GM20431 (cell line): Measurements from ENCODE around the gene A1CF.

ENCODE experiments used
- in situ Hi-C: fragments of 300-500 bp; cut with MseI, MboI; formaldehyde crosslinking; loops from one replicate; pipeline ENCODE4 v1.15.0; 2020; ENCODE audit warnings: low sequenced_read_pairs; ENCODE audit not compliant: unreplicated experiment

Gene A1CF

DNA sequence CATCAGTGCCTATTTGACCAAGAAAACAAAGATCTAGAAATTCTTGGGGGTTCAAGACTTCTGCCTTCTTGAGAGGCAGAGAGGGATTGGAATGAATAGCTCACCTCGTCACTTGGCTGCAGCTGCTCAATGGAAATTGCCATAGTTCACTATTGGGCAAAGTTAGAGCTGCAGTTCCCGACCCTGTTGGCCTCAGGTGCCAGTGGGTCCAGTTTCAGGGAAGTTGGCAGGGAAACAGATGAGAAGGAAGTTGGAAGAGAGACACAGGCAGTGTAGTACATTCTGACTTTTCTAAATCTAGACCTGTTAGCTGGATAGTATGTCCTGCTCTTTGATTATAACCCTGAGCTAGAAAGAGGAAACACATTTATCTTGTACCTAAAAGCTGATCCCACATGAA lies 19.1 kb downstream of the A1CF start:
- in situ Hi-C loops, result no loop called here

DNA sequence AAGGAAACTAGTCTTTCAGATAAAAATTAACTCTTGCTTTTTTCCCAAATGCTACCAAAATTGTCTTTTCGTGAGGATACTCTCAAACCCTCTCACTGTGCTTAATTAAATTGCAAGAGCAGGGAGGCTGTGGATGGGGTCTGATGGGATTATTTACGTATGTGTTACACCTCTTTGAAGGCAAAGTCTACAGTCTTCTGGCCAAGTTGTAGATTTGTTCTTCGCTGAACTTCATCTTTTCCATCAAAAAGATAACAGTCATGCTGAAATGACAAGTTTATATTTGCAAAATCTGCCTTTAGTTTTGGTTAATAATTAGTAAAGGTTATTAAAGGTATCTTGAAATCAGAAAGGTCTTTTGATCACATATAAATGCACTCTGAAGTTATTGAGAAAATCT lies 22.7 kb downstream of the A1CF start:
- in situ Hi-C loops, result no loop called here

DNA sequence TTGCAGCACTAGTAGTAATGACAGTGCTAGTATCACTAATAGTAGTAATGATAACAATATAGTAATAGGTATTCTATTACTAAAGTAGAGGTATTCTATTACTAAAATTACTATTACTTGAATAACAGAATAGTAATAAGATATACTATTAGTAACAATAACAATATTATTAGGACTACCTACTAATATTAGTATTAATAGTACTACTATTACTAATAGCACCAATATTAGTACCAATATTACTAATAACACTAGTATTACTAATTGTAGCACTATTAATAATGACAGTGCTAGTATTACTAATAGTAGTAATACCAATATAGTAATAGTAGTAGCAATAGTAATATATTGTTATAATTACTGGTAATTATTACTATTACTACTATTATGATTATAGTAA lies 24.1 kb downstream of the A1CF start:
- in situ Hi-C loops, result no loop called here

DNA sequence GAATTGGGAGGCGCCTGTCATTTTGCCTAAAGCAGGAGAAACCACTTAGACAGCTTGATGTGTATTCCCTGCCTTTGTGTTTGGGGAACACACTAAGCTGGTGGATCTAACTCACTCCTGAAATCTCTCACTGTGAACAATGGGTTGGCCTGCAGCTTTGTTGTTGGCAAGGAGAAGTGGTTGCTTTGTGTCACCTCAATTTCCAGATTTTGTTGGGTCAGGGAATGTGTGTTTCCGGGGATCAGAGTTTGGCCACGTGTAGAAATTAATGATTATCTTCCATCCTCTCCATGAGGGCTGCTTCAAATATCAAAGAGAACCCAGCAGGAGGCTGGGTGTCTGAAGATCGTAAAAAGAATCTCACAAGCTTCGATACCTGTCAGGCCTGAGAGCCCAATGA lies 27.8 kb downstream of the A1CF start:
- in situ Hi-C loops, result no loop called here

DNA sequence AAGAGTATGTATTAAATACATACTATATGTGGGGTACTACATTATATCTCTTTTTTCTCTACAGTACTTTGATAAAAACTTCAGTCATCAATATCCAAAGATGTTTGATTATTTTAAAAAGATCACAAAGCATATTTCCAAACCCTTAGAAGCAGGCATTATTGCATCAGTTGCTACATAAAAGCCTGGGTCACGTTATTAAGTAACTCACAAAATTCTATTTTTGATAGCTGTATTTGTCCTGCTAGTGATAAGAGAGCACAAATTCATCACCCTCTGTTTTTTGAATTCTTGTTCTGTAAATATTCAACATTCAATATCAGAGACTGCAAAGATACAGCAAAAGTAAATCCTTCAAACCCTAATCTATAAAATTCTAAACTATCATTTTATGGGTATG lies 30.0 kb downstream of the A1CF start:
- in situ Hi-C loops, result no loop called here

DNA sequence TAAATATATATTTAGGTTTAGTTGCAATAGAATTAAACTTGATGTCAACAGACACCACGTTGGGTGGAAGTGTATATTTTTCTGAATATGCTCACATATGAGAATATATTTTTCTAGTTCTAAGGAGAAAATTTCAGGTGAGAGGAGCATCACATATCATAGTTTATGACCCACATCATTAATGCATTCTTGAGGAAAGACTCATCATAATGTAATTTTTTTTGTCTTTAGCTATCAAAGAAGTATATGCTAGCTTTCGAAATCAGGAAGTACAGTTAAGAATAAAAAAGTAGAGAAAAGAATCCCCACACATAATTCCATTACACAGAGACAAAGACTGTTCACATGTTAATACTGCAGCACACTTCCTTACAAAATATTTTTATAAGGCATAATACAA lies 30.4 kb downstream of the A1CF start:
- in situ Hi-C loops, result no loop called here

DNA sequence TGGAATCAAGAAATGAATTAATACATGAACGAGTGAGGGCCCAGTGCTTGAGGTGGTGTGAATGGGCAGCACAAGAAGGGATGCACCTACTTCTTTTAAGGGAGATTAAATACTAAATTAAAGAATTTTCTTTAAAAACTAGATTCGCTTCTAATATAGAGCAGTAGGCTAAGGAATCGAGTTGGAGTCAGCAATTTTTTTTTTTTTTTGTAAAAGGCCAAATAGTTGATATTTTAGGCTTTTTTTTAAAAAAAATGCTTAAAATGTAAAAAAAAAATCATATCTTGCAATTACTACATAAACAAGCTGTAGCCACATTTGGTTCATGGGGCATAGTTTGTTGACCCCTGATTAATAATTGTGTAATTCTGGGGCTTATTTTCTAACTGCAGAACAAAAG lies 31.9 kb downstream of the A1CF start:
- in situ Hi-C loops, result no loop called here

DNA sequence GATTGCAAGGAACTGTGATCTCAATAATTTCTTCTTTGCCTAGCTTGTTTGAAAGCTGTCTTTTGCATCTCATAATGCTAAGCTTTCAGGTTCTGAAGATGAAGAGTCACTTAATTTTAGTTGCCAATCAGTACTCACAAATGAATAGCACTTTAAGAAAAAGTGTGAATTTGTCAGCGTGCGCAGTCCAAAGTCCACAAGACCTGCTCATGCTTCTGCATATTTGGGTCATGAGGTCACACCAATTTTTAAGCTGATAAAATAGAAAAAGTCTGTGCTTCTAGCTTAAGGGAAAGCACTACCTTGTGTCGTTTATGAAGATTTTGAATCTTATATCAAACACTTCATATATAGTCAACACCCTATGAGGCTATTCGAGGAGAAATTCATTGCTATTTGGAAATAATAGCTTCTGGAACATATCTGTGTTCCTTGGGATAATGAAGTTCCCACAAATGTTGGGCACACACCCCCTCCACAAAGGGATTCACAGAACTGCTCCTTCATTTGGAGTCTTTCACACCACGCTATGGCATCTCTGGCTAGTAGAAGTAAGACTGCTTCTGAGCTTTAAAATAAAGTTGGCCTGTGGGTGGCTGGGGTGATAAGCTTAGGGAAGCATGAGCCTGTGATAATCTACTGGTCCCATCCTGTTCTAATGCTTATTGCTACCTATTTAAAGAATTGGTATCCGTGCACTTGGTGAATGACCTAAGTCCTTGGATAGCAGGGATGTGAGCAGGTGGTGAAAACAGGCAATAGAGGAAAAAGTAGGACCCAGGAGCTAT lies 33.3 kb downstream of the A1CF start:
- in situ Hi-C loops, result no loop called here

DNA sequence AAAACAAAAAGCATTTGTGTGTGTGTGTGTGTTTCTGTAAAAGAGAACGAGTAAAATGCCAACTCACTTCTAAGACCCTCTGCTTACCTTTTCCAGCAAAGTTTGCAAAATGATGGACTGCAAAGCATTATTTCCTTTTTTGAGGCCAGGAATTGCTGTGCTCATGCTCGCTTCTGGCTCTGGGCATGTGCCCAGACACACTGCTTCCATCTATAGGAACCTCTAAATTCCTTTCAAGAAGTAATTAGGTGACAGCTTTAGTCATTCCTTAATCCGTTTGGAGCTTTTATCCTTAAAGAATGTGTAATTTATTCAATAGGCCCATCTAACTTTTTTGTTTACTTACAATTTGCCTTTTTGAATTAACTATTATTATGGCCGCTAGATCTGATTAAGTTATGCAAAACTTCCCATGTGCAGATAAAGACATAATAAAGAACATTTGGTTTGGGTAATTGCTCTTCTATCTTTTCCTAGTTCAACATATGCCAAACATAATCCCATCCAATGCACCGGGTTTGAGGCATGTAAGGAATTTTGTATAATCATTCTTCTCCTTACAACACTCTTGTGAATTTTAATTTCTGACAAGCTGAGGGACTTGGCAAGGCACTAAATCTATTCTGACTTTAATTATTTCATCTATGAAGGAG lies 34.7 kb downstream of the A1CF start:
- in situ Hi-C loops, result no loop called here

DNA sequence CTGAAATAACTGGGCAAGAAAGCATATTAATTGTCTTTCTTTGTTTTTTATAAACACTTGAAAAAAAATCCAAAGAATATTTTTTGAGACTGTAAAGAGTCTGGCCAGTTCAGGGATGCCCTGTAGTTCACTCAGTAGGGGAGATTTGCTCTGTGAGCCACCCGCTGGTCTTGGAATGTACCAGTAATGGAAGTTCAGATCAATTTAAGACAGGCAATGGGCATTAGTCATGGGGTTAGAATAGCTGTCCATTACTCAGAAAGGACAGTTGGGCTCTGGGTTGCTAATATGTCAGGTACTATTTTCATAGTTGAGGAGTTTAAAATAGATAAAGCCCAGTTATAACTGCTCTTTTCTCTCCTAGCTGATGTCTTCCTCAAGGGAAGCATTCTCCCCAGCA lies 38.7 kb downstream of the A1CF start:
- in situ Hi-C loops, result no loop called here

DNA sequence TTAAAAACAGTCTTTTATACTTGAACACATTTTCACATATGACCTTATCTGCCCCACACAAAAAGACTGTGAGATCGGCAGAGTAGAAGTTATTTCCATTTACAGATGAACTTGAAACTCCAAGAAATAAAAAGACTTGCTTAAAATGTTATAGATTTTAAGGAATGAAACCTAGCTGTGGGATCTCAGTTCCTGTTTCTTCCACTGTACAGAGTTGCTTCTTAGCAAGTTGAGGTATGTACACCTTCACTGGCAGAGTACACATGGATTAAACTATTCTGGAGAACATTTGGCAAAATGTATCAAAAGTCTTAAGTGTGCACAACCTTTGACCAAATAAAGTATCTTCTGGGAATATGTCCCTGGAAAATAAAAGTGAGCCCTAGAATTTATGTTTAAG lies 48.3 kb downstream of the A1CF start:
- in situ Hi-C loops, result no loop called here

DNA sequence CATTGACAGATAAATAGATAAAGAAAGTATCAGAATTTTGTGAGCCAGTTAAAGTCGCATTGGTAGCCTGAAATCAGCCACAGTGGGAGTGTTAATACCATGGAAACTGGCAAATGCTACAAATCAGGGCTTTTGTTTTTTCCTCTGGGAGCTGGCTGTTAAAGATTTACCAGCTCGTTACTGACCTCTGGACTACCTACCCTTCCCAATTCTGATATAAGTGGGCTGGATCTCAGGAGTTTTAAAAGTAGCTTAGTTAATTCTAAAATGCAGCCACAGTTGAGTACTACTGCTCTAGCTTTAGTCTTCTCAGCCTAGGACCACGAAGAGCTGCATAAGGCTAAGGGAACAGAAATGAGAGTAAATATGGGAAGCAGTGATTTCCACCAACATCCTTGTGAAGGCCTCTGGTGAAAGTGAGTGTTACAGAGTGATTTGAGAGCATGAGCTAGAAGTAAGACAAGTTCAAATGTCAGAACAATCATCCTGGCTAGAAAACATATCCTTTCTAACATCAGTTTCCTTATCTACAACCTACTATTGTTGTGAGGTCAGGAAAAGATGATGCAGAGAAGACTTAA lies 53.2 kb downstream of the A1CF start:
- in situ Hi-C loops, result no loop called here

DNA sequence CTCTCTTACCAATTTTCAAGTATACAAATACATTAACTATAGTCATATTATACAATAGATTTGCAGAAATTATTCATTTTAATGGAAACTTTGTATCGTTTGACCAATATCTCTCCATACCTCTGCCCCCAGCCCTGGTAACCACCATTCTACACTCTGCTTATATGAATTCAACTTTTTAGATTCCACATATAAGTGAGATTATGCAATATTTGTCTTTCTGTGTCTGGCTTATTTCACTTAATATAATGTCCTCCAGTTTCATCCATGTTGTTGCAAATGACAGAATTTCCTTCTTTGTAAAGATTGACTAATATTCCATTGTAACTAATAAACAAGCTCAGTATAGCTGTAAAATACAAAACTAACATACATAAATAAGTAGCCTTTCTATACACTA lies 55.4 kb downstream of the A1CF start:
- in situ Hi-C loops, result no loop called here

DNA sequence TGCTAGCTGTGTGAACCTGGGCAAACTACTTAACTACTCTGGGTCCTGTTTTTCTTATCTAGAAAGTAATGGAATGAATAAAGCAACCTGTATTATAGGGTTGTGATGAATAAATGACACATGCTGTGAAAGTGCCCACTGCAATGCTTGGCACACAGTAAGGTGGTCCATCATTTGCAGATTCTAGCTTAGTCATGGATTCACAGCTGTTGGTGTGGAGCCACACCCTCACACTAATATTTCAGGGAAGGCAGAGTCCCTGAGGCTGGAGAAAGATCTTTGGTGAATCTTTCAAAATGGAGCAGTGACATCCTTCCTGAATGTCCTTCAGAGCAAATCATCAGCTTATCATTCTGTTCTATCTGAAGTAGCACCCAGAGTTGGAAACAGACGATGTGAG lies 60.6 kb downstream of the A1CF start:
- in situ Hi-C loops, result no loop called here

DNA sequence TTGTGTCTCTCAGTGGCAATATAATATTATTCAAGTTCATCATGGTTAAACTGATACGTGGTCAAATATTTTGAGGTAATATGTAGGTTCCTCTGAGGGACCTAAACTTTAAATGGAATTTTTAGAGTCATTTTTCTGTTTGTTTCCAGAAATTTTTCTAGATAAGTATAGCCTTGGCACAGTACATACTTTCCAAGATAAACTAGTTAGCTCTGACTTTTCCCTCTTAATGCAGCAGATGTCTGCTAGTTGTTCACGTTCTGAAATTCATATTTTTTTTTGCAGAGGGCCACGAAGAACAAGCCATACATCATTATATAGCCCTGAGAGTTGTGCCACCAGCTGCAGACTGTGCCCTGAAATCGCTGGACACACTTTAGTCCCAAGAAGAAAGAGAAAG lies 61.6 kb downstream of the A1CF start:
- in situ Hi-C loops, result no loop called here

DNA sequence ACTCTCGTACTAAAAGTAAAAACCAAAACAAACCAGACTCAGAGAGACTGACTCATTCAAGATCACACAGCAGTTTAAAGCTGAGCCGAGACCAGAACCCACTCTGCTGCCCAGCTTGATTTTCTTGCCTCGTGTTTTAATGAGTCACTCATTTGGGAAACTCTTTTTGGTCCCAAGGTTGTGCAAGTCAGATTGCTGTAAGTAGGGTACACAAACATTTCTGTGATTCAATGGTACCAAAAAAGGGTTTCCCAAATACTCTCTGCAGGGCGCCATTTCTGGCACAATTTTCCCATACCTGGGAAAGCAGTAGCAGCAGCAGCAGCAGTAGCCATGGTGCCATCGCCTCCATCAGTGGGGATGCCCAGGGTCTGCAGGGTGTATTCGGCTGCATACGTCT lies 75.8 kb downstream of the A1CF start:
- in situ Hi-C loops, result no loop called here

DNA sequence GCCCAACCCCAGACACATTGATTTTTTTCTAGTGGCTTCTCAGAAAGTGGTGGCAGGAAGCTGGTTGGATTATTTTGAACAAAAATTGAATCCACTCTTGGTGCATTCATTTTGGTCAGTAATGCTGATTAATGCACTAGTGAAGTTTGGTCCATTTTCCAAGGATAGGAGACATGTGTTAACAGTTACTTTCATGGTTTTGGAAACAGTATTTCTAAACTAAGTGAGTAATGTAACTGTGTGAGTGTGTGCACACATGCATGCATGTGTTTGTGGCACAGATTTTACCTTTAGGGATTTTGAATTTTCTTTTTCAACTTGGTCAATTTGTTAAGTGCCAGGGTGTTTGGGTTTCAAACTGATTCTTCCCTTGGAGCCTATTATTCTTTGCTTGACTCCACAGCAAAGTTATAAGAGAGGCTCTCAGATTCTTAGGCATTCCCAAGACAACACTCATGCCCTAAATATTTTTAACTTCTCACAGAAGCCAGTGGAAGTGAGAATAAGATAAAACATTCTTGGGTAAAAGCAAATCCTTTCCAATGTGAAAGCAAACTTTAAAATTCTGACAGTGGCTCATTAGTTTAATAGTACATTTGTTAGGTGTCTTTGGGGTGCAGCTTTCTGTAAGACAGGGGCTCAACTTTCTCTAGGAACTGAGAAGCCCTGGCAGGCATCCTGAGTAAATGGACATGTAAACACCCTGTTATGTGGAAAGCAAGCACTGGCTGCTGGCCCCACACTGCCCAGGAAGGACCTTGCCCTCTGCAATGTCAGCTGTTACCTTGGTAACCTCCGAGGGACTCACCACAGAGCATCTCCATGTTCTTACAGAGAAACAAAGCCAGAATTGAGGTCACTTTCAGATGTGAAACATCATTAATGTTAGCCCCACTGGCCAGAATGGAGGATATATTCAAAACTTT lies 77.3 kb downstream of the A1CF start:
- in situ Hi-C loops, result no loop called here

DNA sequence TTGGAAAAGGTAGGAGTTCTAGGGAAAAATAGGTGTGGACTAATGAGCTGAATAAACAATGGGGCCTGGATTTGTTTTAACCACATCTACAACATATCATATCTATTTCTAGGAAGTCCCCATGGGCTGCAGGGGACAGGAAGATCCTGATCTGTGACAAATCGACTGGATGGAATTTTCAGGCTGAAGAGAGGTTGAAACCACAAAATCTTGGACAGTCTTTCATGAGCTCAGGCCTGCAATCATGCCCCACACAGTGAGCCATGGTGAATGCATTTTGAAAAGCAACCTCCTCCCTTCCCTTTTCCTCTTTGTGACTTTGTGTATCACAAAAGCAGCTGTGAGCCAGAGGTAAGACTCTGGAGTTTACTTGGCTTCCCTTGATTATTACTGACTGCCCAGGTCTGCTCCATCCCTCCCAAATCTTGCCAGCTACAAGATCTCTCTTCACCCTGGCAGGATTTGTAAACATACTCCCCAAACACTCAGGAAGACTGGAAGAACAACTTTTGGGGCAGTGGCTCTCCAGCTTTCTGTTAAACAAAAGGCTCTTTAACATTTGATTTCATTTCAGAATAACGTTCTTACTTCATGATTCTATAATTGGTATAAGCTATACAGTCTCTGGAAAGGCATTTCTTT lies 79.3 kb downstream of the A1CF start:
- in situ Hi-C loops, result no loop called here

DNA sequence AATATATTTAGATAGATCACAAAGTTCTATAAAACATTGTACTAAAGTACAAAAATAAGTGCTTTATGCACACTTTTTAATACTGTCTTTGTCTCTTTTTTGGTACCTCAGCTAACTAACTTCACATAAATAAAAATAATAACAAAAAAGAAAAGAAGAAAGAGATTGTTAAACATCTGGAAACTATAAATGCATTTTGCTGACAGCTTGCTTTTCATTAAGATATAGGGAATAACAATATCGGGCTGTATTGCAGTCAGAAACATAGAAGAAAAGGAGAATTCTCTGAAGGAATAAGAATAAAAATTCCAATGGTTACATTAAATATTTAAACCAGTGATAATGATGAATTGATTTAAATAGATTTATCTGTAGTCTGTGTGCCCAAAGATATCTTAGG lies 85.8 kb downstream of the A1CF start:
- in situ Hi-C loops, result no loop called here

DNA sequence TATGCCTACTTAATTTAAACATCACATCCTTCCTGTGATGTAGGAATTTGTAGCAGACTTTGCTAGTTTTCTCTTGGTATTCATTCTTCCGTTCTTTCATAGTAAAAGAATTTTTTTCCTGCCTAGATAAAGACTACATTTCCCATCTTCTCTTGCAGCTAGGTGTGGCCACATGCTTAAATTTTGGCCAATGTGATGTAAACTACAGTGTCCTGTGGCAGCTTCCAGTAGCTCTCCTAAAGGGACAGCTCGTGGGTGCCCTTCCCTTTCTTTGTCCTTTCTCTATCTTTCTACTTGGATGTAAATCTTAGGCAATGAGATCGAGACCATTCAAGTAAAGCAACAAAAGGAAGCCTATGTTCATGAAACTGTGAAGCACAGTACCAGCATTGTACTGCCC lies 87.1 kb downstream of the A1CF start:
- in situ Hi-C loops, result no loop called here
